GM21390 (cell line): Measurements from ENCODE around the gene WBP1L.
A peak's percentile ranks its signal among the peaks of the same experiment; 100 is the strongest.
"Not testable (repeated sequence)": the region's sequence is repeated elsewhere in the genome, so short reads cannot be mapped to it uniquely, and the experiment has no call there.

ENCODE experiments used
- ATAC-seq: cut with Tn5 transposase; IDR thresholded peaks from one replicate; pipeline ENCODE4 v1.9.1; 2021; ENCODE audit not compliant: unreplicated experiment

The WBP1L gene

GRCh38 chr10:102743588-102744373 is at the start of gene WBP1L:
WBP1L (plus strand) TSS chr10:102743948; CDS start chr10:102744054, 106 bp downstream.
- peak; percentile 97 for ATAC-seq

GRCh38 chr10:102695401-102695800 is 48.3 kb upstream of the WBP1L start:
- not testable (repeated sequence) for ATAC-seq

- no peak for ATAC-seq
Observed at GRCh38 chr10:102696736-102697135, 47.0 kb upstream of the WBP1L start.

- ATAC-seq = no peak
Observed at GRCh38 chr10:102698894-102699293, 44.9 kb upstream of the WBP1L start.

GRCh38 chr10:102701272-102701671 is 42.5 kb upstream of the WBP1L start:
- ATAC-seq = no peak

- ATAC-seq = no peak
Observed at GRCh38 chr10:102701796-102702195, 42.0 kb upstream of the WBP1L start.

GRCh38 chr10:102702742-102703141 is 41.0 kb upstream of the WBP1L start:
- ATAC-seq = no peak

GRCh38 chr10:102704915-102705314 is 38.8 kb upstream of the WBP1L start:
- ATAC-seq = no peak

GRCh38 chr10:102705531-102705930 is 38.2 kb upstream of the WBP1L start:
- ATAC-seq = no peak

GRCh38 chr10:102710609-102711008 is 33.1 kb upstream of the WBP1L start:
- no peak for ATAC-seq

GRCh38 chr10:102712089-102712488 is 31.7 kb upstream of the WBP1L start:
- no peak for ATAC-seq

- ATAC-seq = no peak
Observed at GRCh38 chr10:102712843-102713538, 30.8 kb upstream of the WBP1L start.

- ATAC-seq = peak; percentile 38
Observed at GRCh38 chr10:102713539-102713813, 30.3 kb upstream of the WBP1L start.

- ATAC-seq = peak; percentile 89
Observed at GRCh38 chr10:102713814-102714620, 29.7 kb upstream of the WBP1L start, which contains the start of gene ARL3. ARL3 (minus strand) TSS chr10:102714397; CDS start chr10:102714275, 122 bp downstream.

GRCh38 chr10:102714621-102715455 is 28.9 kb upstream of the WBP1L start, which contains the start of gene SFXN2:
SFXN2 (plus strand) TSS chr10:102714636; CDS start chr10:102726637, 12,001 bp downstream.
- ATAC-seq = peak; percentile 26

- ATAC-seq = no peak
Observed at GRCh38 chr10:102715880-102716279, 27.9 kb upstream of the WBP1L start.

GRCh38 chr10:102716900-102717565 is 26.7 kb upstream of the WBP1L start:
- ATAC-seq = not testable (repeated sequence)

GRCh38 chr10:102718220-102718619 is 25.5 kb upstream of the WBP1L start:
- ATAC-seq = no peak

GRCh38 chr10:102720337-102720736 is 23.4 kb upstream of the WBP1L start:
- no peak for ATAC-seq

- no peak for ATAC-seq
Observed at GRCh38 chr10:102720775-102721301, 22.9 kb upstream of the WBP1L start.
